SK-N-SH (cell line): ENCODE results near the gene ZFP92. TPM values are rescaled to one million over a fixed set of nuclear protein-coding genes. Genes with fewer than 3 reads are reported as not detected.

Source experiments
- CTCF ChIA-PET: fragments of 300-600, 350-600 bp; formaldehyde crosslinking; extraction: SDS; loops from one replicate; lab custom pipeline; 2021; lab: Yijun Ruan, JAX
- POLR2A ChIA-PET: fragments of 350-600 bp; sonication (Branson Sonifier 250); formaldehyde crosslinking; extraction: SDS; loops from one replicate; lab custom pipeline; 2020; ENCODE audit warnings: antibody characterized with exemption, inconsistent platforms; lab: Yijun Ruan, JAX
- DNase-seq: peaks from one replicate; pipeline ENCODE4 v3.0.0; 2012
- H2AFZ ChIP-seq: fragments of 200-600 bp; sonication (generic); 2 replicates; pipeline ENCODE4 v1.8.1; 2016; ENCODE audit warnings: antibody characterized with exemption, mild to moderate bottlenecking, low read depth
- H3F3A ChIP-seq: fragments of 200-600 bp; sonication (generic); replicated peaks from 2 replicates; pipeline ENCODE3; 2016; ENCODE audit warnings: antibody characterized with exemption, mild to moderate bottlenecking; ENCODE audit not compliant: insufficient read depth
- H3K27ac ChIP-seq, 2 experiments: fragments of 200-500 bp in 1 of 2; fragments of 200-600 bp in 1 of 2; sonication (Bioruptor generic) in 1 of 2; sonication (generic), shearing (Covaris generic) in 1 of 2; 2 replicates each; pipeline versions ENCODE4 v1.5.1 to v1.6.1; 2014 to 2016; ENCODE audit warnings: low read depth in 2 of 2, inconsistent platforms in 1 of 2, low read length in 1 of 2, mild to moderate bottlenecking in 1 of 2, mixed read lengths in 1 of 2
- H3K27me3 ChIP-seq: fragments of 200-600 bp; sonication (generic), shearing (Covaris generic); 2 replicates; pipeline ENCODE4 v1.6.1; 2016; ENCODE audit warnings: mixed run types; ENCODE audit not compliant: insufficient read depth
- H3K36me3 ChIP-seq, 2 experiments: fragments of 200-500 bp in 1 of 2; fragments of 200-600 bp in 1 of 2; sonication (Bioruptor generic) in 1 of 2; sonication (generic) in 1 of 2; replicated peaks in 1 of 2; 2 replicates each; pipeline versions ENCODE3 to v1.5.1; 2014 to 2016; ENCODE audit warnings: low read length in 1 of 2, mild to moderate bottlenecking in 1 of 2; ENCODE audit not compliant: insufficient read depth in 2 of 2, control insufficient read depth in 1 of 2
- H3K4me1 ChIP-seq, 2 experiments: fragments of 200-500 bp in 1 of 2; fragments of 200-600 bp in 1 of 2; sonication (Bioruptor generic) in 1 of 2; sonication (generic), shearing (Covaris generic) in 1 of 2; 2 replicates each; pipeline versions ENCODE4 v1.5.1 to v1.6.1; 2014 to 2016; ENCODE audit warnings: low read depth in 1 of 2, low read length in 1 of 2, mixed run types in 1 of 2; ENCODE audit not compliant: insufficient read depth in 2 of 2, control insufficient read depth in 1 of 2
- H3K4me2 ChIP-seq: fragments of 200-600 bp; sonication (generic), shearing (Covaris generic); 2 replicates; pipeline ENCODE4 v1.6.1; 2017; ENCODE audit warnings: mixed run types
- H3K4me3 ChIP-seq, 2 experiments: fragments of 200-500 bp in 1 of 2; fragments of 200-600 bp in 1 of 2; sonication (Bioruptor generic) in 1 of 2; sonication (generic), shearing (Covaris generic) in 1 of 2; 2 replicates each; pipeline versions ENCODE4 v1.5.1 to v1.8.1; 2014 to 2016; ENCODE audit warnings: low read depth in 2 of 2, inconsistent platforms in 1 of 2, low read length in 1 of 2, mild to moderate bottlenecking in 1 of 2, mixed read lengths in 1 of 2, moderate library complexity in 1 of 2
- H3K79me2 ChIP-seq: fragments of 200-600 bp; sonication (generic); 2 replicates; pipeline ENCODE4 v1.8.1; 2017; ENCODE audit warnings: mild to moderate bottlenecking; ENCODE audit not compliant: insufficient read depth
- H3K9ac ChIP-seq: fragments of 200-600 bp; sonication (generic); 2 replicates; pipeline ENCODE4 v1.6.1; 2017; ENCODE audit warnings: mixed run types
- H3K9me2 ChIP-seq: fragments of 200-600 bp; sonication (generic); 2 replicates; pipeline ENCODE4 v1.6.1; 2017; ENCODE audit warnings: mixed run types
- H3K9me3 ChIP-seq: fragments of 200-600 bp; sonication (generic); 2 replicates; pipeline ENCODE4 v1.6.1; 2017; ENCODE audit warnings: mixed run types, mild to moderate bottlenecking, moderate library complexity
- H4K20me1 ChIP-seq: fragments of 200-600 bp; sonication (generic); 2 replicates; pipeline ENCODE4 v1.6.1; 2017; ENCODE audit warnings: mild to moderate bottlenecking, mixed run types; ENCODE audit not compliant: insufficient read depth
- CHD2 ChIP-seq: fragments of 150-350 bp; IDR thresholded peaks from 2 replicates; pipeline ENCODE4 v1.6.1; 2018; ENCODE audit warnings: low read length; ENCODE audit not compliant: partially characterized antibody
- CTCF ChIP-seq: fragments of 200-600 bp; sonication (generic); IDR thresholded peaks from 2 replicates; pipeline ENCODE4 v1.6.1; 2017; ENCODE audit warnings: antibody characterized with exemption, mild to moderate bottlenecking, moderate library complexity
- ELF1 ChIP-seq: IDR thresholded peaks from 2 replicates; pipeline ENCODE4 v1.4.0; 2012
- EP300 ChIP-seq, 2 experiments: IDR thresholded peaks; 2 replicates each; pipeline versions ENCODE4 v1.4.0 to v1.6.1; 2012; ENCODE audit warnings: borderline replicate concordance in 1 of 2, low read depth in 1 of 2, low read length in 1 of 2
- EZH2phosphoT487 ChIP-seq: fragments of 200-600 bp; sonication (generic); IDR thresholded peaks from 2 replicates; pipeline ENCODE4 v1.6.1; 2017; ENCODE audit warnings: low read depth, mixed run types, mild to moderate bottlenecking, antibody characterized with exemption, moderate library complexity, borderline replicate concordance
- FOXJ3 ChIP-seq: sonication (generic); formaldehyde crosslinking; IDR thresholded peaks from 2 replicates; pipeline ENCODE4 v1.5.1; 2020; ENCODE audit warnings: mild to moderate bottlenecking, missing genetic modification reagents
- FOXM1 ChIP-seq: IDR thresholded peaks from 2 replicates; pipeline ENCODE4 v1.4.0; 2012; ENCODE audit warnings: low read depth, mild to moderate bottlenecking
- IRF3 ChIP-seq: fragments of 150-350 bp; IDR thresholded peaks from 2 replicates; pipeline ENCODE4 v1.6.1; 2016; ENCODE audit warnings: mild to moderate bottlenecking, low read depth, low read length
- MAX ChIP-seq: IDR thresholded peaks from 2 replicates; pipeline ENCODE4 v1.4.0; 2012; ENCODE audit warnings: low read depth
- MEF2A ChIP-seq: IDR thresholded peaks from 2 replicates; pipeline ENCODE4 v1.4.0; 2012; ENCODE audit warnings: low read depth, borderline replicate concordance
- MXI1 ChIP-seq: IDR thresholded peaks from 2 replicates; pipeline ENCODE4 v1.6.1; 2012; ENCODE audit warnings: mild to moderate bottlenecking, low read depth, low read length, improper control_type of control experiment
- NRF1 ChIP-seq: IDR thresholded peaks from 2 replicates; pipeline ENCODE4 v1.6.1; 2012; ENCODE audit warnings: low read depth, mild to moderate bottlenecking, low read length
- RAD21 ChIP-seq: IDR thresholded peaks from 2 replicates; pipeline ENCODE4 v1.6.1; 2012; ENCODE audit warnings: mild to moderate bottlenecking, low read length
- RCOR1 ChIP-seq: fragments of 150-350 bp; IDR thresholded peaks from 2 replicates; pipeline ENCODE4 v1.6.1; 2017; ENCODE audit warnings: antibody characterized with exemption, low read length
- REST ChIP-seq: IDR thresholded peaks from 2 replicates; pipeline ENCODE4 v1.6.1; 2012; ENCODE audit warnings: mild to moderate bottlenecking, low read depth, low read length, moderate library complexity
- RXRA ChIP-seq: IDR thresholded peaks from 2 replicates; pipeline ENCODE4 v1.4.0; 2012; ENCODE audit warnings: low read depth, mild to moderate bottlenecking, borderline replicate concordance
- SIN3A ChIP-seq: IDR thresholded peaks from 2 replicates; pipeline ENCODE4 v1.6.1; 2012; ENCODE audit warnings: low read depth, mild to moderate bottlenecking, low read length, moderate library complexity, borderline replicate concordance
- TCF12 ChIP-seq: IDR thresholded peaks from 2 replicates; pipeline ENCODE4 v1.4.0; 2012
- TEAD4 ChIP-seq: IDR thresholded peaks from 2 replicates; pipeline ENCODE4 v1.4.0; 2012; ENCODE audit warnings: mild to moderate bottlenecking, borderline replicate concordance; ENCODE audit not compliant: insufficient read depth
- WGBS: methylation state at CpG from one replicate; pipeline ENCODE4 v1.1.6; 2017; ENCODE audit warnings: low lambda C conversion rate; 5-methylcytosine and 5-hydroxymethylcytosine counted together
- polyA plus RNA-seq, 3 experiments: library from polyadenylated mRNA; depleted of rRNA; stranded (reverse); fragments of >200 nt; gene quantifications; 2 replicates each; pipeline ENCODE4 v1.2.3, GENCODE V29; 2012

ZFP92 gene
- polyA plus RNA-seq, 1 of the 3 experiments (the other 2 are of a cell fraction) = 0.28 TPM

GRCh38 chrX:153409414-153410101 lies 1.7 kb upstream of the ZFP92 start:
- no peak overlapping the region for H3K4me2 ChIP-seq
- H3K27me3 ChIP-seq = peaks cover 50% of the 10 kb centered on the region
- ChIA-PET POLR2A (no interaction called here), CTCF (interaction anchor here (1.6 kb wide), 1 partner anchor 10 kb away, joined by 4 read pairs; no protein-coding TSS in a partner anchor)
- H3K4me1 ChIP-seq = peaks cover 0 to 7% of the 10 kb centered on the region in 2 experiments; a peak in 1 of 4 replicates
- H3F3A ChIP-seq = no peaks in the 10 kb centered on the region
- H3K27ac ChIP-seq = no peak overlapping the region
- WGBS = 59% methylated on average over 20 of the region's 30 CpGs
- H3K9ac ChIP-seq = no peak overlapping the region
- H3K9me3 ChIP-seq = no peaks in the 10 kb centered on the region
- H4K20me1 ChIP-seq = no peaks in the 10 kb centered on the region
- no peaks in the 10 kb centered on the region for H3K9me2 ChIP-seq
- no peaks in the 10 kb centered on the region for H3K79me2 ChIP-seq
- H3K36me3 ChIP-seq = no peaks in the 10 kb centered on the region
- H2AFZ ChIP-seq = no peak overlapping the region
- TF ChIP-seq CTCF (no peak), MAX (no peak), FOXM1 (no peak)
- no peak for DNase-seq
- no peak overlapping the region for H3K4me3 ChIP-seq

GRCh38 chrX:153410373-153410772 lies 899 bp upstream of the ZFP92 start:
- ChIA-PET CTCF (no interaction called here), POLR2A (no interaction called here)
- H3K9me2 ChIP-seq = no peaks in the 10 kb centered on the region
- H3K27ac ChIP-seq = no peak overlapping the region
- H3K36me3 ChIP-seq = no peaks in the 10 kb centered on the region
- H3K27me3 ChIP-seq = peaks cover 42% of the 10 kb centered on the region
- H3K9me3 ChIP-seq = no peaks in the 10 kb centered on the region
- TF ChIP-seq ELF1 = no peak
- TF ChIP-seq RXRA = no peak
- no peak for TF ChIP-seq EZH2phosphoT487
- no peak for TF ChIP-seq SIN3A
- TF ChIP-seq MXI1 = no peak
- TF ChIP-seq RCOR1 = no peak
- TF ChIP-seq TEAD4 = no peak
- no peak for TF ChIP-seq CHD2
- no peak for TF ChIP-seq RAD21
- TF ChIP-seq EP300 (IDR thresholded peaks at IDR 0.05; ENCODE audit: borderline replicate concordance in 1 of 2, low read depth in 1 of 2, low read length in 1 of 2) = no peak
- TF ChIP-seq NRF1 = no peak
- no peak for TF ChIP-seq MEF2A
- no peak for TF ChIP-seq TCF12
- TF ChIP-seq FOXM1 = no peak
- no peak for TF ChIP-seq IRF3
- TF ChIP-seq REST = no peak
- TF ChIP-seq FOXJ3 = no peak
- TF ChIP-seq, all 33 proteins: peak for 0
- H3F3A ChIP-seq = no peaks in the 10 kb centered on the region
- H3K4me2 ChIP-seq = no peak overlapping the region
- no peak for DNase-seq
- H3K4me3 ChIP-seq = no peak overlapping the region
- WGBS = 65% methylated on average over 9 of the region's 15 CpGs
- no peaks in the 10 kb centered on the region for H4K20me1 ChIP-seq
- H2AFZ ChIP-seq = no peak overlapping the region
- no peak overlapping the region for H3K9ac ChIP-seq
- no peaks in the 10 kb centered on the region for H3K79me2 ChIP-seq
- peaks cover 0 to 7% of the 10 kb centered on the region in 2 experiments; a peak in 1 of 4 replicates for H3K4me1 ChIP-seq
